GM12873 (cell line): ENCODE measurements around the gene MLC1.

Experiments
- CTCF ChIP-seq: IDR thresholded peaks from 2 replicates; pipeline ENCODE4 v1.5.1; 2012; ENCODE audit warnings: low read depth, mild to moderate bottlenecking, moderate library complexity, low read length, control low read depth; ENCODE audit not compliant: insufficient read depth; ENCODE audit errors: missing control alignments

The MLC1 gene

GRCh38 chr22:50119768-50120251 lies 34.6 kb upstream of the MLC1 start:
- TF ChIP-seq CTCF, result no peak

- no peak for TF ChIP-seq CTCF
Observed at GRCh38 chr22:50119169-50119767, 34.0 kb upstream of the MLC1 start.

GRCh38 chr22:50118557-50119168 lies 33.4 kb upstream of the MLC1 start:
- no peak for TF ChIP-seq CTCF

GRCh38 chr22:50118129-50118528 lies 32.9 kb upstream of the MLC1 start:
- no peak for TF ChIP-seq CTCF

GRCh38 chr22:50117168-50117762 lies 32.0 kb upstream of the MLC1 start:
- TF ChIP-seq CTCF, result no peak

- TF ChIP-seq CTCF, result no peak
Observed at GRCh38 chr22:50115693-50116092, 30.5 kb upstream of the MLC1 start.

GRCh38 chr22:50114221-50115021 lies 29.2 kb upstream of the MLC1 start:
- no peak for TF ChIP-seq CTCF
